Testis (tissue), 3 donors: ENCODE data around the gene DLX2. TPM values are rescaled to one million over a fixed set of nuclear protein-coding genes. Genes with fewer than 3 reads are reported as not detected.

Experiments
- DNase-seq: peaks from one replicate; pipeline ENCODE4 v3.0.0-alpha.2; 2019
- H3K27ac ChIP-seq, 2 donors: fragments of 200-600 bp; sonication (generic); one replicate each; pipeline ENCODE4 v1.5.1; 2019
- H3K27me3 ChIP-seq: fragments of 200-600 bp; sonication (generic); one replicate; pipeline ENCODE4 v1.5.1; 2019
- H3K36me3 ChIP-seq: fragments of 200-600 bp; sonication (generic); one replicate; pipeline ENCODE4 v1.5.1; 2017; ENCODE audit warnings: low read depth; ENCODE audit errors: missing control alignments
- H3K4me1 ChIP-seq: fragments of 200-600 bp; sonication (generic); one replicate; pipeline ENCODE4 v1.5.1; 2019
- H3K4me3 ChIP-seq, 2 donors: fragments of 200-600 bp; sonication (generic); one replicate each; pipeline ENCODE4 v1.5.1; 2017 to 2019
- H3K9me3 ChIP-seq: fragments of 200-600 bp; sonication (generic); one replicate; pipeline ENCODE4 v1.5.1; 2017
- CTCF ChIP-seq, 3 experiments: fragments of 450-650 bp in 2 of 3; fragments of 200-600 bp in 1 of 3; sonication (generic) in 1 of 3; IDR thresholded peaks; one replicate each; pipeline ENCODE4 v1.5.1; 2016 to 2019; ENCODE audit warnings: antibody characterized with exemption in 3 of 3, mild to moderate bottlenecking in 2 of 3, moderate library complexity in 1 of 3
- POLR2A ChIP-seq: fragments of 450-650 bp; IDR thresholded peaks from one replicate; pipeline ENCODE4 v1.6.1; 2017; ENCODE audit warnings: antibody characterized with exemption, mild to moderate bottlenecking, moderate library complexity
- WGBS, 2 donors: methylation state at CpG; one replicate each; pipeline ENCODE4 v1.1.5; 2018; 5-methylcytosine and 5-hydroxymethylcytosine counted together
- intact Hi-C: fragments of 100-400 bp; cut with DNase I; formaldehyde crosslinking; loops from one replicate; pipeline ENCODE4 v1.15.1; 2023; ENCODE audit warnings: low total_unique reads
- polyA plus RNA-seq: library from polyadenylated mRNA; stranded (reverse); fragments of 350-450 nt; fragmentation: Illumina TruSeq; extraction: RNeasy Lipid Tissue Mini Kit (QIAGEN cat#74804); gene quantifications from one replicate; pipeline ENCODE4 v1.2.3, GENCODE V29; 2014; ENCODE audit warnings: low read depth, low replicate concordance; ENCODE audit not compliant: insufficient read depth
- total RNA-seq, 2 donors: library from RNA; depleted of rRNA; stranded (reverse); fragments of >200 nt; gene quantifications; one replicate each; pipeline ENCODE4 v1.2.3, GENCODE V29; 2016

The DLX2 gene
- total and polyA plus RNA-seq, 3 donors from 2014 or later, result 0.29 to 1.1 (median 0.99) TPM

- TF ChIP-seq CTCF (IDR thresholded peaks at IDR 0.05), result no peak
- TF ChIP-seq POLR2A, result no peak
- Histone ChIP-seq H3K27me3 (no peaks in the 10 kb centered on the region), H3K27ac (no peak overlapping the region), H3K36me3 (no peaks in the 10 kb centered on the region), H3K4me1 (peaks cover 14% of the 10 kb centered on the region), H3K4me3 (no peak overlapping the region), H3K9me3 (no peaks in the 10 kb centered on the region)
- intact Hi-C loops, result no loop called here
- whole genome bisulfite sequencing, 2 donors, result 5 to 8% methylated on average over 39 to 40 of the region's 40 CpGs
- DNase-seq, result no peak
Measured at GRCh38 chr2:172095905-172096625, 6.6 kb downstream of the DLX2 start.

DNA sequence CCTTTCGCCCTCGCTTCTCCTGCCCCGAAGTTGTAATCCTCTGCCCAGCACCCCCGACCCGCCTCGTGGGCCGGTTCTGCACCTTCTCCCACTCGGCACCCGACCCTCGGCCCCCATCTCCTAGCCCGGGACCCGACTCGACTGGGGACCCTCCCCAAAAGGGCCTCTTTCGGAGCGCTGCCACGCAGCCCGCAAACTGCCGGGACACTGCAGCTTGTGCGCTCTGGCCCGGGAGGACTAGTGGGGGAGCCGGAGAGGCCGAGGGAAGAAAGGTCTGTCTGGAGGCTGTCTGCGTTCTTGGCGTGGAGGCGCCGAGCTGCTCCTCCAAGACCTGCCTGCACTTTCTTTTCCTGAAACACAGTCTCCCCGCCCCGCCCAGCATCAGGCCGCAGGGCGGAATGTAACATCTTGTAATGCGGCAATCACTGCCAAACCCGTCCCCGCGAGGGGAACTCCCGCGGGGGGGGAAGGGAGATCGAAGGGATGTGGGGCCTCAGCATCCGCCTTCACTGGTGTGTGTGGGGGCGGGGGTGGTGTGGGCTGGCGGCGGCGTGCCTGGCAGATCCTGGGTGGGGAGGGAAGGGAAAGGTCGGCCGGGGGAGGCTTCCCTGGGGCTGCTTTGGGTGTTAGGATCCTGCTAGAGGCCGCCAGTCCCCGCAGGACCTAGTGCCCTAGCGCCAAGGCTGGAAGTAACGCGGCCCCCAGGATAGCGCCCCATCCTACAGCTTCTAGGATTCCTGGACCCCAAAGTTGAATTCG lies 7.4 kb downstream of the DLX2 start:
- intact Hi-C loops, result no loop called here

DNA sequence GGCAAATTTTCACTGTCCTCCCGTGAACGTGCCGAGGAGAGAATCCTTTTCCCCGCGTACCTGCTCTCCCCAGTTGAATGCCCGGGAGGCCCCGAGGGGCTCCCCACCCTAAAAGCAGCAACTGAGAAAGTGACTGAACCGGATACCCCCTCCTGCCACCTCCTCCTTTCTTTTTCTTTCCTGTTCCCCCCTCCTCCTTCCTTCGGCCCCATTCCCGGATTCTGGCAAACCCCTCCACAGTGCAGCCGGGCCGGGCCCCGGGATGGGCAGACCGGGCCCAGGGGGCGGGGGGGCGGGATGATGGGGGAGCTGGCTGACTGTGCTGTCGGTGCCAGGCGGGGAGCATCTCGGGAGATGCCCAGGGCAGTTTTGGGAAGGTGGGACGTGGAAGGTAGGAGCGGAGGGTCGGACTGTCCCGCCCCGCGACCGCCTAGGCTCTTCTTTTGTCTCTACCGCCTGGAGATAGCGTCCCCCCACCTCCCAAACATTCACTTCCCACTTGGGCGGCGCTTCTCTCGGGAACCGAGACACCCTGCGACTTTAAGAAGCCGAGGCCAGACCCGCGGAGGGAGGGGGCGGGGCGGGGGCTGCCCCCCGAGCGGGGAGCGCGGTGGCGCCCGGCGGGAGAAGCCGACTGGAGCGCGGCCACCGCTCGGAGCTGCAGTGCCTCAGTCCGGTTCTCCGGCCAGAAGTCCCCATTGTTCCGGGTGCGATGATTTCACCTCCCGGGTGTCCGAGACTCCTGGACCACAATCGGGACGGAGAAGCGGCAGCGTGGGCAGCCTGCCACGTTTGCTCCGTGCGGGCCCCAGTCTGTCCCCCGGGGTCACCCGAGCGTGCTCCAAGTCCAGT lies 8.2 kb downstream of the DLX2 start:
- TF ChIP-seq CTCF (IDR thresholded peaks at IDR 0.05) (no peak), POLR2A (no peak)
- Histone ChIP-seq H3K9me3 (no peaks in the 10 kb centered on the region), H3K36me3 (no peaks in the 10 kb centered on the region), H3K27ac (no peak overlapping the region), H3K27me3 (no peaks in the 10 kb centered on the region), H3K4me3 (peak overlapping the region; percentile 10 to 29), H3K4me1 (peaks cover 14% of the 10 kb centered on the region)
- 3 to 9% methylated on average over 18 to 56 of the region's 66 CpGs for WGBS, 2 donors
- no peak for DNase-seq
- intact Hi-C loops, result no loop called here

More for the DNA sequence above, 7.4 kb downstream of the DLX2 start:
- no peak for TF ChIP-seq CTCF (IDR thresholded peaks at IDR 0.05)
- no peak for TF ChIP-seq POLR2A
- Histone ChIP-seq H3K4me3 (peak overlapping the region; percentile 10 to 29), H3K36me3 (no peaks in the 10 kb centered on the region), H3K9me3 (no peaks in the 10 kb centered on the region), H3K27ac (no peak overlapping the region), H3K27me3 (no peaks in the 10 kb centered on the region), H3K4me1 (peaks cover 14% of the 10 kb centered on the region)
- DNase-seq, result peak; percentile 61
- WGBS, 2 donors, result 1 to 2% methylated on average over 14 to 50 of the region's 51 CpGs

- Histone ChIP-seq H3K4me1 (peaks cover 14% of the 10 kb centered on the region), H3K27me3 (no peaks in the 10 kb centered on the region), H3K4me3 (no peak overlapping the region), H3K9me3 (no peaks in the 10 kb centered on the region), H3K27ac (no peak overlapping the region), H3K36me3 (no peaks in the 10 kb centered on the region)
- 15 to 20% methylated on average over 18 of the region's 18 CpGs for WGBS, 2 donors
- no peak for DNase-seq
- TF ChIP-seq POLR2A, result no peak
- TF ChIP-seq CTCF (IDR thresholded peaks at IDR 0.05), result no peak
- intact Hi-C loops, result no loop called here
Measured at GRCh38 chr2:172093416-172094293, 9.0 kb downstream of the DLX2 start.
